ENCODE results near the gene CTSZ.

DNA sequence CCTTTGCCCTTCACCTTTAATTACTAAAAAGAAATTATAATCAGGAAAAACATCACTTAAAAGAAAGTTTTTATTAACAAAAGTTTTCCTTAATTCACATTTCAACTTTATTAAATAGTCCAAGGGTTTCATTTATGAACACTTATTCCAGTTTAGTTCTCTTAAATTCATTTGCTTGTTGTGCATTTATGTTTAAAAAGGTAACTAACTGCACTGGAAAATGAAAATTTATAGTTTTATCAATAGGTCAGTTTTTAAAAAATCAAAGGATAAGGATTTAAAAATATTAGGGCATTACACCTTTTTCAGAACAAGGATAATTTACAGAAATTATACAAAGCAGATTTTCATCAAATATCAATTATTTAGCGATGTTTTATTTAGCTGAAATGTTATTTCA lies 26.0 kb upstream of the CTSZ start:
- TF ChIP-seq CTCF (IDR thresholded peaks at IDR 0.05; ENCODE audit: insufficient read depth, low read length) (no peak), POLR2AphosphoS5 (IDR thresholded peaks at IDR 0.05; ENCODE audit: low read depth) (no peak), REST (IDR thresholded peaks at IDR 0.05; ENCODE audit: insufficient replicate concordance, low read depth) (no peak)
